PC-3 (cell line): Measurements from ENCODE around the gene TAF4.

Experiments
- EZH2 ChIP-seq: fragments of 300-600 bp; sonication (generic); IDR thresholded peaks from one replicate; pipeline ENCODE4 v1.6.1; 2017; ENCODE audit warnings: antibody characterized with exemption, mild to moderate bottlenecking, low read length; ENCODE audit not compliant: unreplicated experiment
- EZH2phosphoT487 ChIP-seq: fragments of 300-600 bp; sonication (generic); IDR thresholded peaks from 2 replicates; pipeline ENCODE4 v1.6.1; 2018; ENCODE audit warnings: mild to moderate bottlenecking, antibody characterized with exemption, low read length, borderline replicate concordance
- TF ChIP-seq, protein P1 (sequence below): fragments of 300-600 bp; sonication (generic); conservative IDR thresholded peaks from 2 replicates; pipeline ENCODE4 v1.5.1; 2017; ENCODE audit warnings: antibody characterized with exemption, low read depth, mild to moderate bottlenecking, low read length

DNA sequence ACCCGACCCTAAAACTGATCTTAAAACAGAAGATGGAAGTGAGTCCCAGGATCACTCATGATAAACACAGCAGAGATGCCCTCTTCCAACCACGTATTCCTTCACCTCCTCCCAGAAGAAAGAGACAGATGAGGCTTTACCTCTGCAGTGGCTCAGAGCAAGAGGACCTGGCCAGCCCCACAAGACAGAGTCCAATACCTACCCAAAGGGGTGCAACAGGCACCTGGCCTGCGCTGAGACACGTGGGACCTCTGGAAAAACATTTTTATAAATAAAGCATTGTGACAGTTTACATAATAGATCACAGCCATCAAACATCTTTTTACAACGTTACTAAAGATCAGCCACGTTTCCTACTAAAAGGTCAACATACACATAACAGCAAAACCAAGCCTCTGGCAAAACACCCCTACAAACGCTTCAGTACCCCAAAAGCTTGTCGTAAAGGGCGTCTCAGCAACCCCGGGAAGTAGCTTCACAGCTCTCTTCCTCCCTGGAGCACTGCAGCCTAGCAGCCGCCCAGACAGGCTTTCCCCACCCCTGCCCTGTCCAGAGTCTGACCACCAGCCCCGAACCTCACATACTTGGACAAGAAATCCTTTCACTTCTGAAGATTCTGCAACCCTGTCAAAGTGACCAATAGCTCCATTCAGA, 2.9 kb downstream of the TAF4 start:
- TF ChIP-seq, protein P1, sequence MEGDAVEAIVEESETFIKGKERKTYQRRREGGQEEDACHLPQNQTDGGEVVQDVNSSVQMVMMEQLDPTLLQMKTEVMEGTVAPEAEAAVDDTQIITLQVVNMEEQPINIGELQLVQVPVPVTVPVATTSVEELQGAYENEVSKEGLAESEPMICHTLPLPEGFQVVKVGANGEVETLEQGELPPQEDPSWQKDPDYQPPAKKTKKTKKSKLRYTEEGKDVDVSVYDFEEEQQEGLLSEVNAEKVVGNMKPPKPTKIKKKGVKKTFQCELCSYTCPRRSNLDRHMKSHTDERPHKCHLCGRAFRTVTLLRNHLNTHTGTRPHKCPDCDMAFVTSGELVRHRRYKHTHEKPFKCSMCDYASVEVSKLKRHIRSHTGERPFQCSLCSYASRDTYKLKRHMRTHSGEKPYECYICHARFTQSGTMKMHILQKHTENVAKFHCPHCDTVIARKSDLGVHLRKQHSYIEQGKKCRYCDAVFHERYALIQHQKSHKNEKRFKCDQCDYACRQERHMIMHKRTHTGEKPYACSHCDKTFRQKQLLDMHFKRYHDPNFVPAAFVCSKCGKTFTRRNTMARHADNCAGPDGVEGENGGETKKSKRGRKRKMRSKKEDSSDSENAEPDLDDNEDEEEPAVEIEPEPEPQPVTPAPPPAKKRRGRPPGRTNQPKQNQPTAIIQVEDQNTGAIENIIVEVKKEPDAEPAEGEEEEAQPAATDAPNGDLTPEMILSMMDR: no peak
- TF ChIP-seq EZH2: no peak
- TF ChIP-seq EZH2phosphoT487: no peak
